Activated naive CD4-positive, alpha-beta T cell treated with anti-CD3 and anti-CD28 coated beads for 36 hours (primary cell): ENCODE results near the gene RELB. TPM values are rescaled to one million over a fixed set of nuclear protein-coding genes. Genes with fewer than 3 reads are reported as not detected.
"Not testable (repeated sequence)": the region's sequence is repeated elsewhere in the genome, so short reads cannot be mapped to it uniquely, and the experiment has no call there.

Experiments
- CTCF ChIA-PET: fragments of 350-600 bp; sonication (Branson Sonifier 250); formaldehyde crosslinking; loops from one replicate; lab custom pipeline; 2021; ENCODE audit warnings: antibody characterized with exemption; lab: Charles Lee
- DNase-seq: peaks from one replicate; pipeline ENCODE4 v3.0.0-alpha.2; 2020
- H3K27ac Mint-ChIP-seq: one replicate; pipeline ENCODE4 v1.8.0; 2021; ENCODE audit warnings: mild to moderate bottlenecking, mixed read lengths
- H3K27me3 Mint-ChIP-seq: one replicate; pipeline ENCODE4 v1.8.0; 2021; ENCODE audit warnings: low read depth, mixed read lengths
- H3K36me3 Mint-ChIP-seq: one replicate; pipeline ENCODE4 v1.8.0; 2021; ENCODE audit warnings: low read depth, mixed read lengths
- H3K4me1 Mint-ChIP-seq: one replicate; pipeline ENCODE4 v1.8.0; 2021; ENCODE audit warnings: low read depth, mixed read lengths
- H3K4me3 Mint-ChIP-seq: one replicate; pipeline ENCODE4 v1.8.0; 2021; ENCODE audit warnings: mild to moderate bottlenecking, moderate library complexity, mixed read lengths
- H3K9me3 Mint-ChIP-seq: one replicate; pipeline ENCODE4 v1.8.0; 2021; ENCODE audit warnings: mixed read lengths
- intact Hi-C: fragments of 100-400 bp; cut with micrococcal nuclease; formaldehyde crosslinking; loops from one replicate; pipeline ENCODE4 v1.15.1; 2023
- total RNA-seq, 2 experiments: library from RNA; stranded (reverse); gene quantifications; one replicate each; pipeline ENCODE4 v1.2.3, GENCODE V29; 2021

The RELB gene
- total RNA-seq, 2 experiments from 2014 or later = 55.4 to 57.3 TPM

DNA sequence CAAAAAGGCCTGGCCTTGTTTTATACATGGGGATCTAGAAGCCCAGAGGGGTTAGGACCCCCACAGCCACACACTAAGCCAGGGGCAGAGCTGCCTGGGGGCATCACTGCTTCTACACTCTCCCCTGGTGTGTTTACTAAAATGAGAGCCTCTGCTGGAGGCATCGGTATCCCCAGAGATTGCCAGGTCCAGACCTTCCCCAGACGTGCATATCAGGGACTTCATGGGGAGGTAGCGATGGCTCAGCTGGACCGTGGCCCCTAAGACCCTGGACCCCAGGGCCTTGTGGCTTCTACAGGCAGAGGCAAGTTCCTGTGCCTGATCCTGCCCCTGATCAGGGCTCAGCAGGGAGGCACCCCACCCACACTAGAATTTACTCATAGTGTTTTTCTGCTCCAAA lies 32.6 kb upstream of the RELB start:
- Mint-ChIP-seq H3K27ac (no peak overlapping the region), H3K27me3 (no peaks in the 10 kb centered on the region), H3K9me3 (no peaks in the 10 kb centered on the region), H3K36me3 (peaks cover 8% of the 10 kb centered on the region), H3K4me3 (no peak overlapping the region), H3K4me1 (no peaks in the 10 kb centered on the region)
- CTCF ChIA-PET = interaction anchor here (0.6 to 0.7 kb wide), 2 partner anchors 14 to 45 kb away, joined by 3 to 4 read pairs; no protein-coding TSS in a partner anchor
- intact Hi-C loops = no loop called here
- no peak for DNase-seq

DNA sequence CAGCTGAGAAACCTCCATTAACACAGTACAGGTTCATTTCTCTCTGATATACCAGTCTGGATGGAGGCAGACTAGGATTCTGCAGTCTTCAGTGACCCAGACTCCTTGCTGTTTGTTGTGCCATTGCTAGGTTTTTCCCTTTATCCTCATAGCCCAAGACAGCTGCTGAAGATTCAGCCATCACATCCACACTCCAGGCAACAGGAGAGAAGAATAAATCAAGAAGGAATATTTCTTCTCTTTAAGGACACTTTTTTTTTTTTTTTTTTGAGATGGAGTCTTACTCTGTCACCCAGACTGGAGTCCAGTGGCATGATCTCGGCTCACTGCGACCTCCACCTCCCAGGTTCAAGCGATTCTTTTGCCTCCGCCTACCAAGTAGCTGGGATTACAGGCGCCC lies 31.8 kb upstream of the RELB start:
- no peak overlapping the region for H3K27ac Mint-ChIP-seq
- CTCF ChIA-PET = interaction anchor here (0.7 kb wide), 1 partner anchor 13 kb away, joined by 4 read pairs; no protein-coding TSS in a partner anchor
- H3K4me3 Mint-ChIP-seq = no peak overlapping the region
- H3K9me3 Mint-ChIP-seq = no peaks in the 10 kb centered on the region
- intact Hi-C loops = no loop called here
- H3K4me1 Mint-ChIP-seq = no peaks in the 10 kb centered on the region
- no peaks in the 10 kb centered on the region for H3K27me3 Mint-ChIP-seq
- DNase-seq = no peak
- peaks cover 9% of the 10 kb centered on the region for H3K36me3 Mint-ChIP-seq

DNA sequence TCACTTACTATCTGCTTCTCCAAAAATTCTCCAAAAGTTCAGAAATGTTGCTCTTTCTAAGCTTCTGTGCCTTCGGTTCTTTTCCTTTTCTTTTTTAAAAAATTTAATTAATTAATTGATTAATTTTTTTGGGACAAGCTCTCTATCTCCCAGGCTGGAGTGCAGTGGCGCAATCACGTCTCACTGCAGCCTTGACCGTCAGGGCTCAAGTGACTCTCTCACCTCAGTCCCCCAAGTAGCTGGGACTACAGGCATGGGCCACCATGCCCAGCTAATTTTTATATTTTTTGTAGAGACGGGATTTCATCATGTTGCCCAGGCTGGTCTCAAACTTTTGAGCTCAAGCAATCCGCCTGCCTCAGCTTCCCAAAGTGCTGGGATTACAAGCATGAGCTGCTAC lies 29.8 kb upstream of the RELB start:
- H3K9me3 Mint-ChIP-seq, intact Hi-C loops, H3K4me1 Mint-ChIP-seq, H3K36me3 Mint-ChIP-seq, H3K27me3 Mint-ChIP-seq, H3K27ac Mint-ChIP-seq, H3K4me3 Mint-ChIP-seq, DNase-seq: not testable (repeated sequence)
- CTCF ChIA-PET = interaction anchor here (0.6 to 1.1 kb wide), 3 partner anchors 18 to 68 kb away, joined by 4 read pairs; no protein-coding TSS in a partner anchor

DNA sequence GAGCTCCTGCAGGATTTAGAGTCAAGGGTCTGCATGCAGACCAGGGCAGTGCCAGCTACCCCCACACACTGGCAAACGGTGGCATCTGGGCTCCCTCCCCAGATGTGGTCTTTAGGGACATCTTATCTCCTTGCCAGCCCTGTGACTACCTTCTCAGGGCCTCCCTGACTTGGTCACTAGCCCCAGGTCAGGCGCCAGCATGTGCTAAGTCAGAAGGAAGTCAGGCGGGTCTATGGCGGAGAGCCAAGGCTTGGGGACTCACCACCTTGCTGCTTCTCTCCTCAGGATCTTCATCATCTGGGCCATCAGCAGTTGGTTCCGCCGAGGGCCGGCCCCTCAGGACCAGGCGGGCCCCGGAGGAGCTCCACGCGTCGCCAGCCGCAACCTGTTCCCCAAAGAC lies 28.5 kb upstream of the RELB start:
- Mint-ChIP-seq H3K4me3 (no peak overlapping the region), H3K27ac (no peak overlapping the region), H3K27me3 (no peaks in the 10 kb centered on the region), H3K9me3 (no peaks in the 10 kb centered on the region), H3K4me1 (peaks cover 2% of the 10 kb centered on the region), H3K36me3 (peaks cover 6% of the 10 kb centered on the region)
- intact Hi-C loops = no loop called here
- DNase-seq = no peak
- CTCF ChIA-PET = no interaction called here

DNA sequence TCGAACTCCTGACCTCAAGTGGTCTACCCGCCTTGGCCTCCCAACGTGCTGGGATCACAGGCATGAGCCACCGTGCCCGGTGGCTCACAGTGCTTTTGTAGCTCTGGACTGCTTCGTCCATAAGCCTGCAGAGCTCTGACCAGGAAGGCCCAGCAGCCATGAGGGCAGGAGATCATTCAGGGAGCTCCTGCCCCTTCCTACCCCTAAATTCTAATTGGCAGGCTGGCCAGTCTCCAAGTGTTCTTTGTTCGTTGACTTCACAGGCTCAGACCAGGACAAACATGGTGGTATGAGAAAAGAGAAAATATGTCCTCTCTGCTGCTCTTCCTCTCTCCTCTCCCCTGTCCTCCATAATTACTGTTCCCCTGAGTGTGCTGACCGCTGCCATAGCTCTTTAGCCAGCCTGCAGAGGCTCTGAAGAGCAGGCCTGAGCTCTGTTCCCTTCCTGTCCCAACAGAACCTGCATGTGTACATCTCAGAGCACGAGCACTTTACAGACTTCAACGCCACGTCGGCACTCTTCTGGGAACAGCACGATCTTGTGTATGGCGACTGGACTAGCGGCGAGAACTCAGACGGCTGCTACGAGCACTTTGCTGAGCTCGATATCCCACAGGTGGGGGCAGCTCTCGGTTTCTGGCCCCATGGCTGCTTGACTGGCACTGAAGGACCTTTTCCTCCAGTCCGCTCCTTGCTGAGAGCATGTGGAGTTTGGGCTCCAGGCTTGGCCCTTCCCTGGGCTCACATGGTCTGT lies 27.1 kb upstream of the RELB start:
- Mint-ChIP-seq H3K4me1 (peaks cover 2% of the 10 kb centered on the region), H3K4me3 (no peak overlapping the region), H3K27me3 (no peaks in the 10 kb centered on the region), H3K27ac (peak overlapping the region; percentile 82), H3K36me3 (peaks cover 5% of the 10 kb centered on the region), H3K9me3 (no peaks in the 10 kb centered on the region)
- intact Hi-C loops = no loop called here
- CTCF ChIA-PET = interaction anchor here (1.4 kb wide), 1 partner anchor 15 kb away, joined by 5 read pairs; no protein-coding TSS in a partner anchor
- no peak for DNase-seq

DNA sequence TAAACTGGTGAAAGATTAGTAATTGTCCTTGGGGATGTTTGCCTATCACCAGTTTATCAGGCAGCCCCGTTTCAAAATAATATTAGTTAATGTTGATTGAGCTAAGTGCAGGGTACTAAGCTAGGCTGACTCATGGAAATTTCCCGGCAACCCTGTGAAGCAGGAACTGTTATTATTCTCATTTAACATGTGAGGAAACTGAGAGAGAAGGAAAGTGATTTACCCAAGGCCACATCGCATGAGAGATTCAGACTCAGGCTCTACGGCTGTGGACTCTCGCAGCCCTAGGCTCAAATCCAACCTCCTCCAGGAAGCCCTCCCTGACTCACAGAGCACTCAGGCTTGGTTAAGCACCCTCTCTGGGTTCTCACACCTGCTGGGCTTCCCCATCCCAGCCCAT lies 26.4 kb upstream of the RELB start:
- CTCF ChIA-PET = interaction anchor here (0.6 to 1.4 kb wide), 2 partner anchors 14 to 884 kb away, joined by 5 to 6 read pairs; no protein-coding TSS in a partner anchor
- Mint-ChIP-seq H3K27ac (peak overlapping the region; percentile 58), H3K36me3 (peaks cover 6% of the 10 kb centered on the region), H3K9me3 (no peaks in the 10 kb centered on the region), H3K4me1 (peaks cover 2% of the 10 kb centered on the region), H3K4me3 (no peak overlapping the region), H3K27me3 (no peaks in the 10 kb centered on the region)
- intact Hi-C loops = no loop called here
- peak; percentile 36 for DNase-seq

DNA sequence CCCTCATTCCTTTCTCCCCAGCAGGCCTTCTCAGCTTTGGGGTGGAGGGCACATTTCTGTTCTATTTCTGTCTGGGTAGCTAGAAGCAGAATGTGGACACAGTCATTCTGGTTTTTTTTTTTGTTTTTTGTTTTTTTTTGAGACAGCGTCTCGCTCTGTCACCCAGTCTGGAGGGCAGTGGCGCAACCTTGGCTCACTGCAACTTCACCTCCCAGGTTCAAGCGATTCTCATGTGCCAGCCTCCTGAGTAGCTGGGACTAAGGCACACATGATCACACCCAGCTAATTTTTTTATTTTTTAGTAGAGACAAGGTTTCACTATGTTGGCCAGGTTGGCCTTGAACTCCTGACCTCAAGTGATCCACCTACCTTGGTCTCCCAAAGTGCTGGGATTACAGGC lies 25.8 kb upstream of the RELB start:
- intact Hi-C loops = no loop called here
- no peaks in the 10 kb centered on the region for H3K27me3 Mint-ChIP-seq
- no peak for DNase-seq
- no peaks in the 10 kb centered on the region for H3K9me3 Mint-ChIP-seq
- peak overlapping the region; percentile 58 for H3K27ac Mint-ChIP-seq
- CTCF ChIA-PET = interaction anchor here (0.6 to 1.4 kb wide), 2 partner anchors 13 to 884 kb away, joined by 5 to 6 read pairs; no protein-coding TSS in a partner anchor
- H3K4me3 Mint-ChIP-seq = no peak overlapping the region
- H3K4me1 Mint-ChIP-seq = peaks cover 2% of the 10 kb centered on the region
- H3K36me3 Mint-ChIP-seq = peaks cover 7% of the 10 kb centered on the region

DNA sequence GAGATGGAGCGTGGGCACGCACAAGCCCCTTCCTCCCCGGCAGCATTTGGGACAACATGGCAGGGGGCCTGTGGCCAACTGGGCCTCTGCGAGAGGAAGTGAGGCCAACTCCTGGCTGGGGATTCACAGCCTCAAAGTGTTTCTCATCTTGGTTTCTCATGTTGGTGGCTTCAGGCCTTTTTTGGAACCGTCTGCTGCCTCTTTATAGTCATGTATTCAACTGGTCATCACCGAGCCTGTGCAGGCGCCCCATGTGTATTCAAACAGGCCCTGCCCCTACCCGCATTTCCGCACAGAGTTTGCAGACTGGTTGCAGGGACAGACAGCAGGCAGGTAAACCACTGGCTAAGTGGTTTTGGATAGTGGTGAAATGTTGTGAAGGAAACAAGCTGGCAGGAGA lies 17.3 kb upstream of the RELB start:
- Mint-ChIP-seq H3K4me1 (no peaks in the 10 kb centered on the region), H3K36me3 (peaks cover 6% of the 10 kb centered on the region), H3K4me3 (no peak overlapping the region), H3K9me3 (no peaks in the 10 kb centered on the region), H3K27ac (no peak overlapping the region), H3K27me3 (no peaks in the 10 kb centered on the region)
- intact Hi-C loops = no loop called here
- no peak for DNase-seq
- CTCF ChIA-PET = interaction anchor here (0.6 kb wide), 1 partner anchor 156 kb away, joined by 8 read pairs; no protein-coding TSS in a partner anchor

DNA sequence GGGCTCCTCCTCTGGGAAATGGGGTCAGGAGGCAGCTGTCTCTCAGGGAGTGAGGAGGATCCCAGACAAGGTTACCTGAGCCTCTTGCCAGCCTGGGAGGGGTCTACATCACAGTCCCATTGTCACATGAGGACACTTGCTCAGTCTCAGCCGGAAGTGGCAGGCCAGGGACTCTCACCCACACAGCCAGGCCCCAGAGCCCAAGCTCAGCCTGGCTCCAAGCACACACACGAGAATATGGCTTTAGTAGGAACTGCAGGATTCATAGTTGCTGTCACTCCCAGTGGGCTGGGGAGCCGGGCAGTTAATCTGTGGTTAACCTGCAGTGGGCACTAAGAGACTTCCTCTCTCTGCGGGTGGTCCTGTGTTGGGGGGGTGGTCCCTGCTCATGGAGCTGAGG lies 15.8 kb upstream of the RELB start:
- Mint-ChIP-seq H3K4me1 (no peaks in the 10 kb centered on the region), H3K36me3 (peaks cover 4% of the 10 kb centered on the region), H3K9me3 (no peaks in the 10 kb centered on the region), H3K27ac (no peak overlapping the region), H3K27me3 (no peaks in the 10 kb centered on the region), H3K4me3 (no peak overlapping the region)
- no peak for DNase-seq
- intact Hi-C loops = no loop called here
- CTCF ChIA-PET = no interaction called here

DNA sequence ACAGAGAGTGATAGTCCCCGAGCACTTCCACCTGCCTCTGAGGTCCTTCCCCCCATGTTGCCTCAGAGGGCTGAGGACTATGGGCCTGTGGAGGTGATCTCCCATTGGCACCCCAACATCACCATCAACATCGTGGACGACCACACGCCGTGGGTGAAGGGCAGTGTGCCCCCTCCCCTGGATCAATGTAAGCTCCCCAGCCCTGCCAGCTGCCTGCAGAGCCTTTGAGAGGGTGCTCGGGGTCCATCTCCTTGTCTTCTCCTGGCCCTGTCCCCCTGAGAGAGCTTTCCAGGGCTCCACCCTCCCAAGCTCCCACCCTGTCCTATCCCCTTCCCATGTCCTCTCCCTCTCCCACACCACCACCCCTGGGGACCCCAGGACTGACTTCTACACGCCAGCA lies 14.9 kb upstream of the RELB start:
- DNase-seq = no peak
- peaks cover 4% of the 10 kb centered on the region for H3K36me3 Mint-ChIP-seq
- no peak overlapping the region for H3K4me3 Mint-ChIP-seq

DNA sequence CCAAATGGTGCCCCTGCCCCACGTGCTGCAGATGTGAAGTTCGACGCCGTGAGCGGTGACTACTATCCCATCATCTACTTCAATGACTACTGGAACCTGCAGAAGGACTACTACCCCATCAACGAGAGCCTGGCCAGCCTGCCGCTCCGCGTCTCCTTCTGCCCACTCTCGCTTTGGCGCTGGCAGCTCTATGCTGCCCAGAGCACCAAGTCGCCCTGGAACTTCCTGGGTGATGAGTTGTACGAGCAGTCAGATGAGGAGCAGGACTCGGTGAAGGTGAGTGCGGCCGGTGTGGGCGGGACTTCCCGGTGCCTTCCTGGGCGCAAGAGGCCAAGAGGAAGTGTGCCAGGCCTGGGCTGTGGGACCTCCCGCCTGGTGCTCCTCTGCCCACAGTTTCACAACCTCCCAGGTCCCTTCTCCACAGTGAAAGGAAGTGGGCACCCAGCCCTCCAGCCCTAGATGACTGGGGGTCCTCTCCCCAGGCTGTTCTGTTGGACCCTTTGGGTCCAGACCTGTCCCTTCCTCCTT lies 14.1 kb upstream of the RELB start:
- H3K9me3 Mint-ChIP-seq = no peaks in the 10 kb centered on the region
- no peaks in the 10 kb centered on the region for H3K4me1 Mint-ChIP-seq
- no peak for DNase-seq
- CTCF ChIA-PET = interaction anchor here (0.9 kb wide), 1 partner anchor 72 kb away, joined by 3 read pairs; no protein-coding TSS in a partner anchor
- no peaks in the 10 kb centered on the region for H3K27me3 Mint-ChIP-seq
- H3K36me3 Mint-ChIP-seq = peaks cover 5% of the 10 kb centered on the region
- no peak overlapping the region for H3K4me3 Mint-ChIP-seq
- no peak overlapping the region for H3K27ac Mint-ChIP-seq
- intact Hi-C loops = no loop called here

More for the DNA sequence above, 14.9 kb upstream of the RELB start:
- Mint-ChIP-seq H3K9me3 (no peaks in the 10 kb centered on the region), H3K27ac (no peak overlapping the region), H3K27me3 (no peaks in the 10 kb centered on the region), H3K4me1 (no peaks in the 10 kb centered on the region)
- intact Hi-C loops = no loop called here
- CTCF ChIA-PET = interaction anchor here (0.9 kb wide), 1 partner anchor 73 kb away, joined by 3 read pairs; no protein-coding TSS in a partner anchor

DNA sequence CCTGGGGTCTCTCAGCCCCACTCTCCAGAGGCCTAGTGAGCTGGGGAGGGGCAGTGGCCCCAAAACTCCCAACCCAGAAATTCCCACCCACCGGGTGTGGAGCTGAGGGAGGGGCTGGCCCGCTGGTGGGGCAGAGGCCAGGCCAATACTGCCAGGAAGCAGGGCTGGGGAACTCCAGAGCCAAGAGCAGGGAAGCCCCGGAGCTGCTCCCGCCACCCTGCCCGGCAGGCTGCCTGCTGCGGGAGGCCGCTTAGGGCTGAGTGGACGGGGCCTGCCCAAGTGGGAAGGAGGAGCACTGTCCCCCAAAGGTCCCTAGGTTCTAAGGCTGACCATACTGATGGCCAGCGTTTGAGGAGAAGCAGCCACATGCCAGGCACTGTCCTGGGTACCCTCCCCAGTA lies 13.0 kb upstream of the RELB start:
- H3K27ac Mint-ChIP-seq = no peak overlapping the region
- no peaks in the 10 kb centered on the region for H3K9me3 Mint-ChIP-seq
- no peaks in the 10 kb centered on the region for H3K4me1 Mint-ChIP-seq
- no peak overlapping the region for H3K4me3 Mint-ChIP-seq
- CTCF ChIA-PET = interaction anchor here (0.6 to 2.0 kb wide), 7 partner anchors 12 to 350 kb away, joined by 3 to 11 read pairs (median 4); partner anchors contain the start of gene RELB
- no peaks in the 10 kb centered on the region for H3K27me3 Mint-ChIP-seq
- intact Hi-C loops = no loop called here
- H3K36me3 Mint-ChIP-seq = peaks cover 5% of the 10 kb centered on the region
- no peak for DNase-seq
